ENCODE measurements around the gene CIDEA. TPM values are rescaled to one million over a fixed set of nuclear protein-coding genes. Genes with fewer than 3 reads are reported as not detected.

The CIDEA gene
- total and polyA plus RNA-seq, 9 of the 15 experiments (the other 6 are each of a cell fraction or from before 2014, with no cell fraction given) = not detected

- TF ChIP-seq YBX1 (IDR thresholded peaks at IDR 0.05) (no peak), CSDE1 (IDR thresholded peaks at IDR 0.05) (no peak), MITF (IDR thresholded peaks at IDR 0.05) (no peak), WHSC1 (IDR thresholded peaks at IDR 0.05; ENCODE audit: low read length) (no peak), SOX6 (IDR thresholded peaks at IDR 0.05) (no peak), MYNN (IDR thresholded peaks at IDR 0.05) (no peak), MYNN (CRISPR knock-in tag; IDR thresholded peaks at IDR 0.05) (no peak), CREB3L1 (IDR thresholded peaks at IDR 0.05; ENCODE audit: borderline replicate concordance, low read depth) (no peak), ZNF318 (IDR thresholded peaks at IDR 0.05; ENCODE audit: borderline replicate concordance in 1 of 2, low read depth in 1 of 2) (no peak), CHD4 (IDR thresholded peaks at IDR 0.05; ENCODE audit: insufficient read depth, insufficient replicate concordance, low read depth, low read length, poor library complexity, severe bottlenecking) (no peak), FOXK2 (conservative IDR thresholded peaks at IDR 0.05 in 1 of 2, IDR thresholded peaks at IDR 0.05 in 1 of 2; ENCODE audit: low read depth in 2 of 2) (no peak), ESRRA (IDR thresholded peaks at IDR 0.05; ENCODE audit: borderline replicate concordance, low read depth) (no peak), ZBTB49 (CRISPR knock-in tag; IDR thresholded peaks at IDR 0.05; ENCODE audit: borderline replicate concordance) (no peak), TARDBP (IDR thresholded peaks at IDR 0.05) (no peak), ZKSCAN3 (CRISPR knock-in tag; IDR thresholded peaks at IDR 0.05) (no peak)
Measured at GRCh38 chr18:12299862-12300261, 45.7 kb downstream of the CIDEA start (continued).

Data from K562 (cell line).